Measurements from ENCODE around the gene MPV17L2.

- TF ChIP-seq CSRNP3 (CRISPR knock-in tag; IDR thresholded peaks at IDR 0.05) (no peak), ISL1 (CRISPR knock-in tag; IDR thresholded peaks at IDR 0.05) (no peak), PATZ1 (CRISPR knock-in tag; IDR thresholded peaks at IDR 0.05; ENCODE audit: borderline replicate concordance) (no peak)
These were observed 34.8 kb downstream of the MPV17L2 start for GRCh38 chr19:18227781-18228271.
